Progenitor cell of endocrine pancreas (in vitro differentiated cells): Measurements from ENCODE around the gene RAI14. TPM values are rescaled to one million over a fixed set of nuclear protein-coding genes. Genes with fewer than 3 reads are reported as not detected.
"Not testable (repeated sequence)": the region's sequence is repeated elsewhere in the genome, so short reads cannot be mapped to it uniquely, and the experiment has no call there.

Experiments
- DNase-seq: peaks from one replicate; pipeline ENCODE4 v3.0.0; 2021; ENCODE audit warnings: low spot score; ENCODE audit not compliant: unreplicated experiment
- H3K27ac Mint-ChIP-seq: 2 replicates; pipeline ENCODE4 v1.8.0; 2021; ENCODE audit warnings: mild to moderate bottlenecking, moderate library complexity, mixed read lengths
- H3K27me3 Mint-ChIP-seq: 2 replicates; pipeline ENCODE4 v1.8.0; 2021; ENCODE audit warnings: mixed read lengths
- H3K36me3 Mint-ChIP-seq: 2 replicates; pipeline ENCODE4 v1.8.0; 2022; ENCODE audit warnings: mixed read lengths; ENCODE audit not compliant: insufficient read depth
- H3K4me1 Mint-ChIP-seq: 2 replicates; pipeline ENCODE4 v1.8.0; 2021; ENCODE audit warnings: low read depth, mixed read lengths
- H3K4me3 Mint-ChIP-seq: 2 replicates; pipeline ENCODE4 v1.8.0; 2021; ENCODE audit warnings: low read depth, mild to moderate bottlenecking, moderate library complexity, mixed read lengths
- H3K9me3 Mint-ChIP-seq: 2 replicates; pipeline ENCODE4 v1.8.0; 2021; ENCODE audit warnings: low read depth, mixed read lengths
- CTCF ChIP-seq: fragments of 200-600 bp; sonication (generic); IDR thresholded peaks from one replicate; pipeline ENCODE4 v1.5.0; 2021; ENCODE audit warnings: antibody characterized with exemption, mild to moderate bottlenecking; ENCODE audit not compliant: unreplicated experiment
- total RNA-seq: library from RNA; stranded (reverse); gene quantifications from 2 replicates; pipeline ENCODE4 v1.2.1, GENCODE V29; 2021

Gene RAI14
- total RNA-seq, 1 donor from 2014 or later = 121 TPM

DNA sequence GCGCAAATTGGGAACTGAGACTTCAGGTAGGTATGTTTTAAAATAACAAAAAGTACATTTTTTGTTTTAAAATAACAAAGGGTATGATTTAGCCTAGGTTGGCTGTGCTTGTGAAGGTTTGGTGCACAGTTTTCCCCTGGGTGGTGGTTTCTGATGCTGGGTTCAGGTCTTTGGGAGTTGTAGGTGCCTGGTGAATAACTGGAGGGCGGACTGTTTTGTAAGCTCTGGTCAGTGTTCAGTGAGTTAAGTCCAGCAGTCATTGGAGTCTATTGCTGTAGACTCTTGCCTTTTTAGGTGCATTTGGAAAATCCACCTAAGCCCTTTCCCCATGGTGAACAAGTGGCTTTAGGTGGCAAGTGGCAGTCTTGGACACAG lies 43.9 kb downstream of the RAI14 start:
- no peak for TF ChIP-seq CTCF
- Mint-ChIP-seq H3K4me1 (peaks cover 37% of the 10 kb centered on the region), H3K27ac (peak overlapping the region; percentile 73), H3K4me3 (no peak overlapping the region), H3K9me3 (no peaks in the 10 kb centered on the region), H3K27me3 (no peaks in the 10 kb centered on the region), H3K36me3 (peaks cover 8% of the 10 kb centered on the region)
- DNase-seq = no peak

GRCh38 chr5:34701442-34701841 lies 45.3 kb downstream of the RAI14 start:
- not testable (repeated sequence) for H3K27ac Mint-ChIP-seq, H3K9me3 Mint-ChIP-seq, DNase-seq, H3K4me3 Mint-ChIP-seq, H3K27me3 Mint-ChIP-seq
- Mint-ChIP-seq H3K4me1 (peaks cover 37% of the 10 kb centered on the region), H3K36me3 (peaks cover 10% of the 10 kb centered on the region)

GRCh38 chr5:34703767-34704713 lies 47.9 kb downstream of the RAI14 start:
- no peak overlapping the region for H3K27ac Mint-ChIP-seq
- H3K27me3 Mint-ChIP-seq = no peaks in the 10 kb centered on the region
- H3K36me3 Mint-ChIP-seq = peaks cover 20% of the 10 kb centered on the region
- peaks cover 3% of the 10 kb centered on the region for H3K9me3 Mint-ChIP-seq
- no peak for DNase-seq
- H3K4me3 Mint-ChIP-seq = no peak overlapping the region
- no peak for TF ChIP-seq CTCF
- peaks cover 34% of the 10 kb centered on the region for H3K4me1 Mint-ChIP-seq

DNA sequence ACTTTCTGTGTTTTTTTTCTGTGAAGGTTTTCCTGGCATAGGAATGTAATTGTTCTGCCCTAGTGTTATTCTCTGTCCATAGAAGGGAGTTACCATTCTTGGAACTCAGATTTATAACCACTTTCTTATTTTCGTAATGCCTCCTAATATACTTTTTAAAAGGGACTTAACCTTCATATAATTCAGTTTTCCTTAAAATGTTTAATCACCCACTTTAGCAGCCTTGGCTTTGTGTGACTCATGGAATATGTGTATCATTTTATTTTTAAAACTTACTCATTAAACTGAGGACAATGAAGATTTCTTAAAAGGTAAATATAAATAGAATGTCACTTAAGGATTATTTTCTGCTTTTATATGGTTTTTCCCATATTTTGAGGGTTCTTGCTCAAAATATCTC lies 50.0 kb downstream of the RAI14 start:
- Mint-ChIP-seq H3K27ac (no peak overlapping the region), H3K4me1 (peaks cover 25% of the 10 kb centered on the region), H3K9me3 (peaks cover 3% of the 10 kb centered on the region), H3K27me3 (no peaks in the 10 kb centered on the region), H3K4me3 (no peak overlapping the region), H3K36me3 (peaks cover 20% of the 10 kb centered on the region)
- no peak for DNase-seq
- TF ChIP-seq CTCF = no peak

DNA sequence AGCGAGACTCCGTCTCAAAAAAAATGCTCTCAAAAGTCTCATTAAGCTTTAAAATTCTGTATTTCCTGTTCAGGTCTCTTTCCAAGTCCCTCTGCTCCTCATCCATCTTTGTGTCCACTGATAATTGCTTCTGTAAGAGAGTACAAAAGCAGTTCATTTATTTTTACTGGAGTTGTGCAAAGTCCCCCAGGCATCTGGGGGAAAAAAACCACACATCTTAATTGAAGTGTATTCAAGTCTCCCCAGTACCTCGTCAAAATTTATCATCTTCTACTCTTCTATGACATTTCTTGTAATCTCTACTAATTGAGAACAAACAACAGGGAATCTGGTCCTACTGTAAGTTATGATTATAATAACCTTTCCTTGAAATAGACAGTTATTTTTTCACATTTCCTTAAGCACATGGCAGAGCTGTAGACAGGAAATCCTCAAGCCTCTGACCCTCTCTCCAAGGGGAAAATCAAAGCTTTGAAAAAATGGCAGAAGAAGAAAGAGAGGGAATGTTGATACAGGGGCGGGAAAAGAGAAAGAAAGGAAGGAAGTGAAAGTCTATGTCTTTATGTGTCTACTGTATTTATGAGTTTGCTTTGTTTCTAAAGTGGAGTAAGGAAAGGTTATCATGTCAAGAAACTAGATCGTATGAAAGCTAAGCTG lies 51.5 kb downstream of the RAI14 start:
- Mint-ChIP-seq H3K27ac (peak overlapping the region; percentile 30), H3K4me1 (peaks cover 21% of the 10 kb centered on the region), H3K36me3 (peaks cover 21% of the 10 kb centered on the region), H3K27me3 (no peaks in the 10 kb centered on the region), H3K9me3 (peaks cover 3% of the 10 kb centered on the region), H3K4me3 (no peak overlapping the region)
- no peak for TF ChIP-seq CTCF
- no peak for DNase-seq
